HuH-7.5 (cell line): ENCODE measurements around the gene TNKS1BP1.

Source experiments
- DNase-seq: peaks from one replicate; pipeline ENCODE4 v3.0.0; 2011; ENCODE audit warnings: low spot score

TNKS1BP1 gene

DNA sequence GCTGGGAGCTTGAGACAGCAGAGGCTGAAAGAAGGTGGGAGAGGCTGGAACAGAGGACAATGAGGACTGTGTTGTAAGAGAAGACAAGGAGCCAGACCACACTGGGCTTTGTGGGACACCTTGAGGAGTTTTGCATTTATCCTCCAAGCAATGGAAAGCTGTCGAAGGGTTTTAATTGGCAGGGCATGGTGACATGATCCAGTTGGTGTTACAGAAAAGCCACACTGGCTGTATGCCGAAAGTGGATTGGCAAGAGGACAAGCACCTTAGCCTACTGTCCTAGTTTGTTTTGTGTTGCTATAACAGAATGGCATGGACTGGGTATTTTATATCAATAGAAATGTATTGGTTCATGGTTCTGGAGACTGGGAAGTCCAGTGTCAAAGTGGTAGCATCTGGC lies 73.7 kb downstream of the TNKS1BP1 start:
- no peak for DNase-seq
